SK-N-SH (cell line): ENCODE results near the gene GRK2. TPM values are rescaled to one million over a fixed set of nuclear protein-coding genes. Genes with fewer than 3 reads are reported as not detected.
A peak's percentile ranks its signal among the peaks of the same experiment; 100 is the strongest.

Source experiments
- CTCF ChIA-PET: fragments of 300-600, 350-600 bp; formaldehyde crosslinking; extraction: SDS; loops from one replicate; lab custom pipeline; 2021; lab: Yijun Ruan, JAX
- POLR2A ChIA-PET: fragments of 350-600 bp; sonication (Branson Sonifier 250); formaldehyde crosslinking; extraction: SDS; loops from one replicate; lab custom pipeline; 2020; ENCODE audit warnings: antibody characterized with exemption, inconsistent platforms; lab: Yijun Ruan, JAX
- DNase-seq: peaks from one replicate; pipeline ENCODE4 v3.0.0; 2012
- H2AFZ ChIP-seq: fragments of 200-600 bp; sonication (generic); 2 replicates; pipeline ENCODE4 v1.8.1; 2016; ENCODE audit warnings: antibody characterized with exemption, mild to moderate bottlenecking, low read depth
- H3F3A ChIP-seq: fragments of 200-600 bp; sonication (generic); replicated peaks from 2 replicates; pipeline ENCODE3; 2016; ENCODE audit warnings: antibody characterized with exemption, mild to moderate bottlenecking; ENCODE audit not compliant: insufficient read depth
- H3K27ac ChIP-seq, 2 experiments: fragments of 200-500 bp in 1 of 2; fragments of 200-600 bp in 1 of 2; sonication (Bioruptor generic) in 1 of 2; sonication (generic), shearing (Covaris generic) in 1 of 2; 2 replicates each; pipeline versions ENCODE4 v1.5.1 to v1.6.1; 2014 to 2016; ENCODE audit warnings: low read depth in 2 of 2, inconsistent platforms in 1 of 2, low read length in 1 of 2, mild to moderate bottlenecking in 1 of 2, mixed read lengths in 1 of 2
- H3K27me3 ChIP-seq: fragments of 200-600 bp; sonication (generic), shearing (Covaris generic); 2 replicates; pipeline ENCODE4 v1.6.1; 2016; ENCODE audit warnings: mixed run types; ENCODE audit not compliant: insufficient read depth
- H3K36me3 ChIP-seq, 2 experiments: fragments of 200-500 bp in 1 of 2; fragments of 200-600 bp in 1 of 2; sonication (Bioruptor generic) in 1 of 2; sonication (generic) in 1 of 2; replicated peaks in 1 of 2; 2 replicates each; pipeline versions ENCODE3 to v1.5.1; 2014 to 2016; ENCODE audit warnings: low read length in 1 of 2, mild to moderate bottlenecking in 1 of 2; ENCODE audit not compliant: insufficient read depth in 2 of 2, control insufficient read depth in 1 of 2
- H3K4me1 ChIP-seq, 2 experiments: fragments of 200-500 bp in 1 of 2; fragments of 200-600 bp in 1 of 2; sonication (Bioruptor generic) in 1 of 2; sonication (generic), shearing (Covaris generic) in 1 of 2; 2 replicates each; pipeline versions ENCODE4 v1.5.1 to v1.6.1; 2014 to 2016; ENCODE audit warnings: low read depth in 1 of 2, low read length in 1 of 2, mixed run types in 1 of 2; ENCODE audit not compliant: insufficient read depth in 2 of 2, control insufficient read depth in 1 of 2
- H3K4me2 ChIP-seq: fragments of 200-600 bp; sonication (generic), shearing (Covaris generic); 2 replicates; pipeline ENCODE4 v1.6.1; 2017; ENCODE audit warnings: mixed run types
- H3K4me3 ChIP-seq, 2 experiments: fragments of 200-500 bp in 1 of 2; fragments of 200-600 bp in 1 of 2; sonication (Bioruptor generic) in 1 of 2; sonication (generic), shearing (Covaris generic) in 1 of 2; 2 replicates each; pipeline versions ENCODE4 v1.5.1 to v1.8.1; 2014 to 2016; ENCODE audit warnings: low read depth in 2 of 2, inconsistent platforms in 1 of 2, low read length in 1 of 2, mild to moderate bottlenecking in 1 of 2, mixed read lengths in 1 of 2, moderate library complexity in 1 of 2
- H3K79me2 ChIP-seq: fragments of 200-600 bp; sonication (generic); 2 replicates; pipeline ENCODE4 v1.8.1; 2017; ENCODE audit warnings: mild to moderate bottlenecking; ENCODE audit not compliant: insufficient read depth
- H3K9ac ChIP-seq: fragments of 200-600 bp; sonication (generic); 2 replicates; pipeline ENCODE4 v1.6.1; 2017; ENCODE audit warnings: mixed run types
- H3K9me2 ChIP-seq: fragments of 200-600 bp; sonication (generic); 2 replicates; pipeline ENCODE4 v1.6.1; 2017; ENCODE audit warnings: mixed run types
- H3K9me3 ChIP-seq: fragments of 200-600 bp; sonication (generic); 2 replicates; pipeline ENCODE4 v1.6.1; 2017; ENCODE audit warnings: mixed run types, mild to moderate bottlenecking, moderate library complexity
- H4K20me1 ChIP-seq: fragments of 200-600 bp; sonication (generic); 2 replicates; pipeline ENCODE4 v1.6.1; 2017; ENCODE audit warnings: mild to moderate bottlenecking, mixed run types; ENCODE audit not compliant: insufficient read depth
- CHD2 ChIP-seq: fragments of 150-350 bp; IDR thresholded peaks from 2 replicates; pipeline ENCODE4 v1.6.1; 2018; ENCODE audit warnings: low read length; ENCODE audit not compliant: partially characterized antibody
- ELF1 ChIP-seq: IDR thresholded peaks from 2 replicates; pipeline ENCODE4 v1.4.0; 2012
- FOXJ3 ChIP-seq: sonication (generic); formaldehyde crosslinking; IDR thresholded peaks from 2 replicates; pipeline ENCODE4 v1.5.1; 2020; ENCODE audit warnings: mild to moderate bottlenecking, missing genetic modification reagents
- FOXM1 ChIP-seq: IDR thresholded peaks from 2 replicates; pipeline ENCODE4 v1.4.0; 2012; ENCODE audit warnings: low read depth, mild to moderate bottlenecking
- GABPA ChIP-seq: IDR thresholded peaks from 2 replicates; pipeline ENCODE4 v1.4.0; 2012; ENCODE audit warnings: low read depth, mild to moderate bottlenecking
- MXI1 ChIP-seq: IDR thresholded peaks from 2 replicates; pipeline ENCODE4 v1.6.1; 2012; ENCODE audit warnings: mild to moderate bottlenecking, low read depth, low read length, improper control_type of control experiment
- NFIC ChIP-seq: IDR thresholded peaks from 2 replicates; pipeline ENCODE4 v1.4.0; 2012; ENCODE audit warnings: borderline replicate concordance
- NRF1 ChIP-seq: IDR thresholded peaks from 2 replicates; pipeline ENCODE4 v1.6.1; 2012; ENCODE audit warnings: low read depth, mild to moderate bottlenecking, low read length
- POLR2AphosphoS5 ChIP-seq: IDR thresholded peaks from 2 replicates; pipeline ENCODE4 v1.6.1; 2012; ENCODE audit warnings: low read depth, low read length
- RAD21 ChIP-seq: IDR thresholded peaks from 2 replicates; pipeline ENCODE4 v1.6.1; 2012; ENCODE audit warnings: mild to moderate bottlenecking, low read length
- RCOR1 ChIP-seq: fragments of 150-350 bp; IDR thresholded peaks from 2 replicates; pipeline ENCODE4 v1.6.1; 2017; ENCODE audit warnings: antibody characterized with exemption, low read length
- TCF12 ChIP-seq: IDR thresholded peaks from 2 replicates; pipeline ENCODE4 v1.4.0; 2012
- TEAD4 ChIP-seq: IDR thresholded peaks from 2 replicates; pipeline ENCODE4 v1.4.0; 2012; ENCODE audit warnings: mild to moderate bottlenecking, borderline replicate concordance; ENCODE audit not compliant: insufficient read depth
- YY1 ChIP-seq: IDR thresholded peaks from 2 replicates; pipeline ENCODE4 v1.4.0; 2012; ENCODE audit warnings: low read depth, mild to moderate bottlenecking
- WGBS: methylation state at CpG from one replicate; pipeline ENCODE4 v1.1.6; 2017; ENCODE audit warnings: low lambda C conversion rate; 5-methylcytosine and 5-hydroxymethylcytosine counted together
- polyA plus RNA-seq, 3 experiments: library from polyadenylated mRNA; depleted of rRNA; stranded (reverse); fragments of >200 nt; gene quantifications; 2 replicates each; pipeline ENCODE4 v1.2.3, GENCODE V29; 2012
- TF ChIP-seq, protein P1 (sequence below): IDR thresholded peaks from 2 replicates; pipeline ENCODE4 v1.4.0; 2012; ENCODE audit warnings: low read depth
- TF ChIP-seq, protein P2 (sequence below): fragments of 150-350 bp; IDR thresholded peaks from 2 replicates; pipeline ENCODE4 v1.6.1; 2016; ENCODE audit warnings: mild to moderate bottlenecking, low read depth, low read length
- TF ChIP-seq, protein P3 (sequence below): fragments of 150-350 bp; IDR thresholded peaks from 2 replicates; pipeline ENCODE4 v1.6.1; 2017; ENCODE audit warnings: antibody characterized with exemption, low read length, low read depth, borderline replicate concordance
- TF ChIP-seq, protein P4 (sequence below): IDR thresholded peaks from 2 replicates; pipeline ENCODE4 v1.6.1; 2012; ENCODE audit warnings: mild to moderate bottlenecking, low read depth, low read length, moderate library complexity

GRK2 gene
- polyA plus RNA-seq, 1 of the 3 experiments (the other 2 are of a cell fraction), result 48.5 TPM

DNA sequence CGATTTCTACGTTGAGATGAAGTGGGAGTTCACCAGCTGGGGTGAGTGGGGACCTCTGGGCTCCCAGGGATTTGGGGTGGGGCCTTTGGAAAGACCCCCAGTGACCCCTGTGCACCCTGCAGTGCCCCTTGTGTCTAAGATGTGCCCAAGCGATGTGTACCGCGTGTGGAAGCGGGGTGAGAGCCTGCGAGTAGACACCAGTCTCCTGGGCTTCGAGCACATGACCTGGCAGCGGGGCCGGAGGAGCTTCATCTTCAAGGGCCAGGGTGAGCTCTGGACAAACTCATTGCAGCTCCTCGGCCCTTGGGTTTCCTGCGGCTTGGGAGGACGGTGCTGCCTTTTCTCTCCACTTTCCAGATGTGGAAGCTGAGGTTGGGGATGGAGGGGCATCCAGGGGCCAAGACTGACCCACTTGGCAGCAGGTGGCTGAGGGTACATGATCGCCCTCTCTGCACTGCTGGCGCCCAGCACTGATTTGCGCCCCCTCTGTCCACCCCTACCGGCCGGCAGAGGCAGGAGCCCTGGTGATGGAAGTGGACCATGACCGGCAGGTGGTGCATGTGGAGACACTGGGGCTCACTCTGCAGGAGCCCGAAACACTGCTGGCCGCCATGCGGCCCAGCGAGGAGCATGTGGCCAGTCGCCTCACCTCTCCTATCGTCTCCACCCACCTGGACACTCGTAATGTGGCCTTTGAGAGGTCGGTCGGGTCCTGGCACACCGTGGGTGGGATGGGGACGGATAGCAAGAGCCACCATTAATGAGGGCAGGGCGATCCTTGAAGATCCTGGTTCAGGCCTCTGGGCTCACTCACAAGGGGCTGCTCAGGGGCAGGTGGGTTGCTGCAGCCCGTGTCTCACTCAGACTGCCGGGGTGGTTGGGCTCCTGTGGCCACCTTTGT lies 25.5 kb downstream of the GRK2 start:
- Histone ChIP-seq H3K4me2 (no peak overlapping the region), H3K27ac (peak overlapping the region in 1 of 2 experiments; percentile 19; a peak in 1 of 4 replicates), H3K36me3 (peaks cover 27 to 41% of the 10 kb centered on the region in 2 experiments), H3K9me2 (no peaks in the 10 kb centered on the region), H3K27me3 (no peaks in the 10 kb centered on the region), H3K4me3 (no peak overlapping the region), H3K9ac (no peak overlapping the region), H3K79me2 (peaks cover 73% of the 10 kb centered on the region), H3K4me1 (peaks cover 12 to 27% of the 10 kb centered on the region in 2 experiments; a peak in 3 of 4 replicates), H4K20me1 (no peaks in the 10 kb centered on the region), H3F3A (peaks cover 27% of the 10 kb centered on the region), H2AFZ (no peak overlapping the region), H3K9me3 (peaks cover 15% of the 10 kb centered on the region; the same call in 1 of the 2 replicates)
- 97% methylated on average over 22 of the region's 33 CpGs for WGBS
- DNase-seq, result no peak
- TF ChIP-seq YY1, result no peak
- no peak for TF ChIP-seq NRF1
- TF ChIP-seq ELF1, result no peak
- TF ChIP-seq, protein P1, sequence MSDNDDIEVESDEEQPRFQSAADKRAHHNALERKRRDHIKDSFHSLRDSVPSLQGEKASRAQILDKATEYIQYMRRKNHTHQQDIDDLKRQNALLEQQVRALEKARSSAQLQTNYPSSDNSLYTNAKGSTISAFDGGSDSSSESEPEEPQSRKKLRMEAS, result no peak
- TF ChIP-seq TEAD4, result no peak
- no peak for TF ChIP-seq NFIC
- no peak for TF ChIP-seq CHD2
- no peak for TF ChIP-seq GABPA
- no peak for TF ChIP-seq MXI1
- TF ChIP-seq, protein P2, sequence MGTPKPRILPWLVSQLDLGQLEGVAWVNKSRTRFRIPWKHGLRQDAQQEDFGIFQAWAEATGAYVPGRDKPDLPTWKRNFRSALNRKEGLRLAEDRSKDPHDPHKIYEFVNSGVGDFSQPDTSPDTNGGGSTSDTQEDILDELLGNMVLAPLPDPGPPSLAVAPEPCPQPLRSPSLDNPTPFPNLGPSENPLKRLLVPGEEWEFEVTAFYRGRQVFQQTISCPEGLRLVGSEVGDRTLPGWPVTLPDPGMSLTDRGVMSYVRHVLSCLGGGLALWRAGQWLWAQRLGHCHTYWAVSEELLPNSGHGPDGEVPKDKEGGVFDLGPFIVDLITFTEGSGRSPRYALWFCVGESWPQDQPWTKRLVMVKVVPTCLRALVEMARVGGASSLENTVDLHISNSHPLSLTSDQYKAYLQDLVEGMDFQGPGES, result no peak
- POLR2A ChIA-PET, result no interaction called here
- CTCF ChIA-PET, result interaction anchor here (0.7 to 2.8 kb wide), 9 partner anchors 11 to 91 kb away, joined by 3 to 11 read pairs (median 4); partner anchors contain the start of gene SSH3

DNA sequence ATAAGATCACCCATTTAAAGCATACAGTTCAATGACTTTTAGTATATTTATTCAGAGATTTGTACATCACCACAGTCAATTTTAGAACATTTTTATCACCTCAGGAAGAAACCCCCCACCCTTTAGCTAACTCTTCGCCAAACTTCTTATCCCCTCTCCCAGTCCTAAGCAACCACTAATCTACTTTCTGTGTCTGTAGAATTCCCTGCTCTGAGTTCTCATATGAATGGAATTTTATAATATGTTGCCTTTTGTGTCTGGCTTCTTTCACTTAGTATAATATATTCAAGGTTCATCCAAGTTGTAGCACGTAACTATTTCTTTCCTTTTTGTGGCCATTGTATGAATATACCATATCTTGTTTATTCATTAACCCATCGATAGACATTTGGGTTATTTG lies 26.4 kb downstream of the GRK2 start:
- ChIA-PET CTCF (interaction anchor here (0.7 to 2.8 kb wide), 4 partner anchors 10 to 90 kb away, joined by 3 to 11 read pairs (median 10); partner anchors contain the start of gene SSH3), POLR2A (no interaction called here)
- WGBS, result 63% methylated on average over 3 of the region's 3 CpGs
- H3K79me2 ChIP-seq, result peaks cover 80% of the 10 kb centered on the region
- H3K27me3 ChIP-seq, result no peaks in the 10 kb centered on the region
- H3K4me2 ChIP-seq, result no peak overlapping the region
- peaks cover 9 to 18% of the 10 kb centered on the region in 2 experiments; a peak in 3 of 4 replicates for H3K4me1 ChIP-seq
- H3K27ac ChIP-seq, result peak overlapping the region in 1 of 2 experiments; percentile 19; a peak in 1 of 4 replicates
- no peak overlapping the region for H2AFZ ChIP-seq
- no peak overlapping the region for H3K9ac ChIP-seq
- DNase-seq, result no peak
- no peak overlapping the region for H3K4me3 ChIP-seq
- H4K20me1 ChIP-seq, result no peaks in the 10 kb centered on the region
- H3K36me3 ChIP-seq, result peaks cover 27 to 46% of the 10 kb centered on the region in 2 experiments
- peaks cover 15% of the 10 kb centered on the region; the same call in 1 of the 2 replicates for H3K9me3 ChIP-seq
- peaks cover 22% of the 10 kb centered on the region for H3F3A ChIP-seq
- no peaks in the 10 kb centered on the region for H3K9me2 ChIP-seq
- TF ChIP-seq, protein P3, sequence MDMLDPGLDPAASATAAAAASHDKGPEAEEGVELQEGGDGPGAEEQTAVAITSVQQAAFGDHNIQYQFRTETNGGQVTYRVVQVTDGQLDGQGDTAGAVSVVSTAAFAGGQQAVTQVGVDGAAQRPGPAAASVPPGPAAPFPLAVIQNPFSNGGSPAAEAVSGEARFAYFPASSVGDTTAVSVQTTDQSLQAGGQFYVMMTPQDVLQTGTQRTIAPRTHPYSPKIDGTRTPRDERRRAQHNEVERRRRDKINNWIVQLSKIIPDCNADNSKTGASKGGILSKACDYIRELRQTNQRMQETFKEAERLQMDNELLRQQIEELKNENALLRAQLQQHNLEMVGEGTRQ, result no peak
- no peak for TF ChIP-seq NRF1
- TF ChIP-seq RCOR1, result no peak
- TF ChIP-seq ELF1, result no peak
- TF ChIP-seq, protein P2, result no peak
- no peak for TF ChIP-seq MXI1
- no peak for TF ChIP-seq FOXM1
- no peak for TF ChIP-seq POLR2AphosphoS5
- no peak for TF ChIP-seq CHD2
- no peak for TF ChIP-seq RAD21
- no peak for TF ChIP-seq TCF12
- TF ChIP-seq, protein P4, sequence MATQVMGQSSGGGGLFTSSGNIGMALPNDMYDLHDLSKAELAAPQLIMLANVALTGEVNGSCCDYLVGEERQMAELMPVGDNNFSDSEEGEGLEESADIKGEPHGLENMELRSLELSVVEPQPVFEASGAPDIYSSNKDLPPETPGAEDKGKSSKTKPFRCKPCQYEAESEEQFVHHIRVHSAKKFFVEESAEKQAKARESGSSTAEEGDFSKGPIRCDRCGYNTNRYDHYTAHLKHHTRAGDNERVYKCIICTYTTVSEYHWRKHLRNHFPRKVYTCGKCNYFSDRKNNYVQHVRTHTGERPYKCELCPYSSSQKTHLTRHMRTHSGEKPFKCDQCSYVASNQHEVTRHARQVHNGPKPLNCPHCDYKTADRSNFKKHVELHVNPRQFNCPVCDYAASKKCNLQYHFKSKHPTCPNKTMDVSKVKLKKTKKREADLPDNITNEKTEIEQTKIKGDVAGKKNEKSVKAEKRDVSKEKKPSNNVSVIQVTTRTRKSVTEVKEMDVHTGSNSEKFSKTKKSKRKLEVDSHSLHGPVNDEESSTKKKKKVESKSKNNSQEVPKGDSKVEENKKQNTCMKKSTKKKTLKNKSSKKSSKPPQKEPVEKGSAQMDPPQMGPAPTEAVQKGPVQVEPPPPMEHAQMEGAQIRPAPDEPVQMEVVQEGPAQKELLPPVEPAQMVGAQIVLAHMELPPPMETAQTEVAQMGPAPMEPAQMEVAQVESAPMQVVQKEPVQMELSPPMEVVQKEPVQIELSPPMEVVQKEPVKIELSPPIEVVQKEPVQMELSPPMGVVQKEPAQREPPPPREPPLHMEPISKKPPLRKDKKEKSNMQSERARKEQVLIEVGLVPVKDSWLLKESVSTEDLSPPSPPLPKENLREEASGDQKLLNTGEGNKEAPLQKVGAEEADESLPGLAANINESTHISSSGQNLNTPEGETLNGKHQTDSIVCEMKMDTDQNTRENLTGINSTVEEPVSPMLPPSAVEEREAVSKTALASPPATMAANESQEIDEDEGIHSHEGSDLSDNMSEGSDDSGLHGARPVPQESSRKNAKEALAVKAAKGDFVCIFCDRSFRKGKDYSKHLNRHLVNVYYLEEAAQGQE, result no peak
- no peak for TF ChIP-seq FOXJ3 (CRISPR knock-in tag)
